ENCODE measurements around the gene EFCAB8. TPM values are rescaled to one million over a fixed set of nuclear protein-coding genes. Genes with fewer than 3 reads are reported as not detected.
"Not testable (repeated sequence)": the region's sequence is repeated elsewhere in the genome, so short reads cannot be mapped to it uniquely, and the experiment has no call there.

EFCAB8 gene
- total RNA-seq, 4 donors from 2014 or later = 1.4 to 1.5 TPM; not detected in 2

DNA sequence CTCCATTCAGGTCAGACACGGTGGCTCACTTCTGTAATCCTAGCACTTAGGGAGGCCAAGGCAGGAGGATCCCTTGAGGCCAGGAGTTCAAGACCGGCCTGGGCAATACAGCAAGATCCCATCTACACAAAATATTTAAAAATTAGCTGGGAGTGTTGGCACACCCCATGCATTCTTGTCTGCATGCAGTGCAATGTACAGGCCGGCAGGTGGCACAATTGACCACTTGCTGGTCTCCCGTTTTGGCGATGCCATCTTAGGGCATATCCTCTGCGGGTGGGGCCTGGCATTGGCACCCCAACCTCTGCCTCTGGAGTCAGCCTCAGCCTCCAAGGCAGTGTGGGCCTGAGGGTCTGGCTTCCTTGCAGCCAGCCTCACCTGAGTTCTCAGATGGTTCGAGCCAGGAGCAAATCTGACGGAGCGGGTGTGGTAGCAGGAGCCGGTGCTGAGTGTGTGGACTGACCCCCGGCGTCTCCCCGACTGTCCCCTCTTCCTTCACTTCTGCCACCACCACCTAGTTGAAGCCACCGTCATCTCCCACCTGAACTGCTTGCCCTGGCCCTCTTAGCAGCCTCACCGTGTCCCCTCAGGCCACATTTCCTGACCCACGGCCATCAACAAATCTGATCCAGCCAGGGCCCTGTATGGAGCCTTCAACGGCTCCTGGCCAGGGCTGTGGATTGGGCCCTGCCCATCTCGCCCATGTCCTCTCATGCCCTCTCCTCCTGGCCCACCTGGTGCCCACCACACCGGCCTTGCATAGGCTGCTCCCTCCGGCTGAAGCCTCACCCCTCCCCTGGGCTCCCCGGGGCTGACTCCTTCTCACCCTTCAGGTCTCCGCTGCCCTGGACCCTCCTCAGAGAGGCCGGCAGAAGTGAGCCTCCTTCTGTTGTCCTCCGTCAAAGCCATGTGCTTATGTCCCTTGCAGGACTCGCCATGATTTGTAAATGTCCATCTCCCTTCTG, 44.0 kb downstream of the EFCAB8 start:
- Histone ChIP-seq H3K36me3 (no peaks in the 10 kb centered on the region), H3K4me3 (no peak overlapping the region), H3K9me3 (no peaks in the 10 kb centered on the region), H3K27me3 (no peaks in the 10 kb centered on the region), H3K4me1 (no peaks in the 10 kb centered on the region), H3K27ac (no peak overlapping the region)
- TF ChIP-seq, protein P1, sequence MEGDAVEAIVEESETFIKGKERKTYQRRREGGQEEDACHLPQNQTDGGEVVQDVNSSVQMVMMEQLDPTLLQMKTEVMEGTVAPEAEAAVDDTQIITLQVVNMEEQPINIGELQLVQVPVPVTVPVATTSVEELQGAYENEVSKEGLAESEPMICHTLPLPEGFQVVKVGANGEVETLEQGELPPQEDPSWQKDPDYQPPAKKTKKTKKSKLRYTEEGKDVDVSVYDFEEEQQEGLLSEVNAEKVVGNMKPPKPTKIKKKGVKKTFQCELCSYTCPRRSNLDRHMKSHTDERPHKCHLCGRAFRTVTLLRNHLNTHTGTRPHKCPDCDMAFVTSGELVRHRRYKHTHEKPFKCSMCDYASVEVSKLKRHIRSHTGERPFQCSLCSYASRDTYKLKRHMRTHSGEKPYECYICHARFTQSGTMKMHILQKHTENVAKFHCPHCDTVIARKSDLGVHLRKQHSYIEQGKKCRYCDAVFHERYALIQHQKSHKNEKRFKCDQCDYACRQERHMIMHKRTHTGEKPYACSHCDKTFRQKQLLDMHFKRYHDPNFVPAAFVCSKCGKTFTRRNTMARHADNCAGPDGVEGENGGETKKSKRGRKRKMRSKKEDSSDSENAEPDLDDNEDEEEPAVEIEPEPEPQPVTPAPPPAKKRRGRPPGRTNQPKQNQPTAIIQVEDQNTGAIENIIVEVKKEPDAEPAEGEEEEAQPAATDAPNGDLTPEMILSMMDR (IDR thresholded peaks at IDR 0.05) = peak; percentile 37 to 65 (median 56)
- TF ChIP-seq POLR2A (IDR thresholded peaks at IDR 0.05) = no peak
- no peak for DNase-seq
- intact Hi-C loops (cut with DNase I; ENCODE audit: low total_unique reads) = no loop called here

DNA sequence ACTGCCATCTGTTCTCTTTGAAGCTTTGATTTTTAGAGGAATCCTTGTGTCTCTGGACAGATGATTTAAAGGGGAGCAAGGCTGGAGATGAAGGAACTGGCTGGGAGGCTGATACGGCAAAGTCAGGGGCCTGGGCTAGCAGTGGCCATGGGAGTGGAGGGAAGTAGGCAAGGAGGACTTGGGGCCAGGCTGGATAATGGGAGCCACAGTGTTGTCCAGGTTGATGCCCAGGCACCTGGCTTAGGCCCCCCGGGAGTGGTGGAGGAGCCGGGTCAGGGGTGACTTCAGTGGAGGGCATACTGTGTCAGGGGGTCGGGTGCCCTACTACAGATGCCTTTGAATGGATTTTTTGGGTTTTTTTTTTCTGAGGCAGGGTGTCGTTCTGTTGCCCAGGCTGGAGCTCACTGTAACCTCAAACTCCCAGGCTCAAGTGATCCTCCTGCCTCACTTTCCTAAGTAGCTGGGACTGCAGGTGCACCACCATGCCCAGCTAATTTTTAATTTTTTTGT, 45.0 kb downstream of the EFCAB8 start:
- no peaks in the 10 kb centered on the region for H3K27me3 ChIP-seq
- TF ChIP-seq, protein P1 (IDR thresholded peaks at IDR 0.05) = no peak
- TF ChIP-seq POLR2A (IDR thresholded peaks at IDR 0.05) = no peak
- H3K4me1 ChIP-seq = no peaks in the 10 kb centered on the region
- H3K4me3 ChIP-seq = no peak overlapping the region
- H3K27ac ChIP-seq = no peak overlapping the region
- no peaks in the 10 kb centered on the region for H3K36me3 ChIP-seq
- no peak for DNase-seq
- intact Hi-C loops (cut with DNase I; ENCODE audit: low total_unique reads) = no loop called here
- H3K9me3 ChIP-seq = no peaks in the 10 kb centered on the region

DNA sequence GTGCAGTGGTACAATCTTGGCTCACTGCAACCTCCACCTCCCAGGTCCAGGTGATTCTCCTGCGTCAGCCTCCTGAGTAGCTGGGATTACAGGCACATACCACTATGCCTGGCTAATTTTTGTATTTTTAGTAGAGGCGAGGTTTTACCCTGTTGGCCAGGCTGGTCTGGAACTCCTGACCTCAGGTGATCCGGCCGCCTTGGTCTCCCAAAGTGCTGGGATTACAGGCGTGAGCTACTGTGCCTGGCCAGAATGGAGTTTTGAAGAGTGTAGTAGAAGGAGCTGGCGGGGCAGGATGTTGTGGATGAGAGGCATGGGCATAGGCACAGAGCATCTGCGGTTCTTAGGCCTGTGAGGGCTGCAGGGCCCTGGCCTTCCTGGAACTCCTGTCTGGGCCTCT, 46.0 kb downstream of the EFCAB8 start:
- H3K27me3 ChIP-seq; H3K4me3 ChIP-seq; intact Hi-C loops (cut with DNase I; ENCODE audit: low total_unique reads); DNase-seq; H3K36me3 ChIP-seq; H3K27ac ChIP-seq; H3K4me1 ChIP-seq; H3K9me3 ChIP-seq: not testable (repeated sequence)

DNA sequence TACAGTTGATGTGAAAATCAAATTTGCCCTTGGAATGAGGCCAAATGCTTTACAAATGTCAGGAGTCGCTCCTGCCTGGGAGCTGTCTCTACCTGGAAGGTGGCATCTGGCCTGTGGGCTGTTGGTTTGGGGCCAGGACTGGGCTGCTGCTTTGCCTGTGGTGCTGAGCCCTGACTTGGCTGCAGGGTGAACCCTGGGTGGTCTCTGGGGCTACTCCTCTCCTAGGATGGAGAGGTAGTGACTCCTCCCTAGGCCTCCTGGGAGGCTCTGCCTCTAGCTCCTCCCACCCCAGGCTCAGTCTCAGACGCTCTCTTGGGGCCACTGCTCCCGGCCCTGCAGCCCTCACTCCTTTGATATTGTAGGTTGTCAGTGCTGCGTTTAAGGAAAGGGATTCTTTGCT, 47.5 kb downstream of the EFCAB8 start:
- TF ChIP-seq, protein P1 (IDR thresholded peaks at IDR 0.05) = no peak
- no peak for TF ChIP-seq POLR2A (IDR thresholded peaks at IDR 0.05)
- no peaks in the 10 kb centered on the region for H3K27me3 ChIP-seq
- H3K9me3 ChIP-seq = no peaks in the 10 kb centered on the region
- no peak overlapping the region for H3K27ac ChIP-seq
- H3K36me3 ChIP-seq = no peaks in the 10 kb centered on the region
- intact Hi-C loops (cut with DNase I; ENCODE audit: low total_unique reads) = no loop called here
- no peak overlapping the region for H3K4me3 ChIP-seq
- DNase-seq = no peak
- no peaks in the 10 kb centered on the region for H3K4me1 ChIP-seq

DNA sequence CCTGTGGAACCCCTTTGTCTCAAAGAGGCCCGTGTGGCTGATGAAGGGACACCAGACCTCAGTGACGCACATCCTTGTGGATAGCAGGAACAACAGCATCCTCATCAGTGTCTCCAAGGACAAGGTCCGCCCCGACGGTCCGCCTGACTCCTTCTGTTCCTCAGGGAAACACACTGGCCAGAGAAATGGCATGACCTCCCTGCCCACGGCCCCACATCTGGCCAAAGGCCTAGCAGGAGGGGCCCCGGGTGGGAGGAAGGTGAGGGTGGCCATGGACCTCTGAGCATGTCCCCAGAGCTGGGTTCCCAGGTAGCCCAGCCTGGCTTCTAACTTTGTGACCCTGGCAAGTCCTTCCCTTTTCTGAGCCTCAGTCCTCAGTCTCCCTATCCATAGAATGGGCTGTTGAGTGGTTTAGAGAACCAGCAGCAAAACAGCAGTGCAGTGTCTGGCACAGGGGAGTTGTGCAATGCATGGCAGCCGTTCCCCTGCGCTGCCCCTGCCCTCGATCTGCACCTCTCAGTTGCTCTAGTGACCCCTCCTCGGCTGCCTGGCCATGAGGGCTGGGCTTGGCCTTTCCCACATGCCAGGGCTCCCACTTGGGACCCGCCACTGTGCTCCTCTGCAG, 48.3 kb downstream of the EFCAB8 start:
- Histone ChIP-seq H3K27ac (no peak overlapping the region), H3K36me3 (no peaks in the 10 kb centered on the region), H3K4me1 (no peaks in the 10 kb centered on the region), H3K9me3 (no peaks in the 10 kb centered on the region), H3K4me3 (no peak overlapping the region), H3K27me3 (no peaks in the 10 kb centered on the region)
- DNase-seq = no peak
- intact Hi-C loops (cut with DNase I; ENCODE audit: low total_unique reads) = no loop called here
- TF ChIP-seq POLR2A (IDR thresholded peaks at IDR 0.05) = no peak
- TF ChIP-seq, protein P1 (IDR thresholded peaks at IDR 0.05) = no peak

All from uterus (tissue), 4 donors.